Naive thymus-derived CD4-positive, alpha-beta T cell (primary cell): ENCODE measurements around the gene KCNIP4. TPM values are rescaled to one million over a fixed set of nuclear protein-coding genes. Genes with fewer than 3 reads are reported as not detected.

Experiments
- ATAC-seq: fragments of 150-1000 bp; cut with Tn5 transposase; 2 replicates; pipeline ENCODE4 v1.10.0; 2021; ENCODE audit warnings: mild to moderate bottlenecking, moderate library complexity
- CTCF ChIA-PET: fragments of 350-600 bp; sonication (Branson Sonifier 250); formaldehyde crosslinking; loops from one replicate; lab custom pipeline; 2021; ENCODE audit warnings: antibody characterized with exemption; lab: Charles Lee
- POLR2A ChIA-PET: fragments of 350-600 bp; sonication (Branson Sonifier 250); formaldehyde crosslinking; loops from one replicate; lab custom pipeline; 2021; ENCODE audit warnings: antibody characterized with exemption, inconsistent platforms; lab: Charles Lee
- DNase-seq, 9 donors: peaks; one replicate each; pipeline versions ENCODE4 v3.0.0 to v3.0.0-alpha.2; 2020 to 2022; ENCODE audit warnings: mixed read lengths in 1 of 9
- H3K27ac ChIP-seq: one replicate; pipeline ENCODE4 v1.7.0; 2013; ENCODE audit warnings: mild to moderate bottlenecking, low read depth, low read length, moderate library complexity
- H3K27me3 ChIP-seq, 2 donors: one replicate each; pipeline ENCODE4 v1.7.0; 2013; ENCODE audit warnings: low read length in 2 of 2, mild to moderate bottlenecking in 2 of 2, moderate library complexity in 2 of 2; ENCODE audit not compliant: control insufficient read depth in 2 of 2, insufficient read depth in 2 of 2
- H3K36me3 ChIP-seq, 3 experiments: 1 replicate in 2 of 3; 2 replicates in 1 of 3; pipeline ENCODE4 v1.7.0; 2013; ENCODE audit warnings: low read length in 3 of 3, mild to moderate bottlenecking in 3 of 3, moderate library complexity in 1 of 3; ENCODE audit not compliant: insufficient read depth in 3 of 3, control insufficient read depth in 2 of 3
- H3K4me1 ChIP-seq, 2 donors: one replicate each; pipeline ENCODE4 v1.7.0; 2013; ENCODE audit warnings: low read length in 2 of 2, mild to moderate bottlenecking in 2 of 2, moderate library complexity in 1 of 2; ENCODE audit not compliant: control insufficient read depth in 2 of 2, insufficient read depth in 2 of 2
- H3K4me3 ChIP-seq: 2 replicates; pipeline ENCODE4 v1.7.0; 2013; ENCODE audit warnings: mild to moderate bottlenecking, low read length
- H3K9me3 ChIP-seq, 3 experiments: 1 replicate in 2 of 3; 2 replicates in 1 of 3; pipeline ENCODE4 v1.7.0; 2013; ENCODE audit warnings: low read length in 3 of 3; ENCODE audit not compliant: control insufficient read depth in 2 of 3
- H3K27ac Mint-ChIP-seq, 9 donors: one replicate each; pipeline ENCODE4 v1.8.0; 2020 to 2022; ENCODE audit warnings: mixed read lengths in 9 of 9, mild to moderate bottlenecking in 8 of 9, moderate library complexity in 5 of 9, inconsistent platforms in 2 of 9
- H3K27me3 Mint-ChIP-seq, 5 donors: one replicate each; pipeline ENCODE4 v1.8.0; 2021 to 2022; ENCODE audit warnings: mixed read lengths in 5 of 5, mild to moderate bottlenecking in 1 of 5
- H3K36me3 Mint-ChIP-seq, 5 donors: one replicate each; pipeline ENCODE4 v1.8.0; 2020 to 2022; ENCODE audit warnings: mixed read lengths in 5 of 5, mild to moderate bottlenecking in 3 of 5, inconsistent platforms in 1 of 5
- H3K4me1 Mint-ChIP-seq, 7 donors: one replicate each; pipeline ENCODE4 v1.8.0; 2020 to 2022; ENCODE audit warnings: mixed read lengths in 7 of 7, mild to moderate bottlenecking in 3 of 7, inconsistent platforms in 1 of 7
- H3K4me3 Mint-ChIP-seq, 10 donors: one replicate each; pipeline ENCODE4 v1.8.0; 2020 to 2022; ENCODE audit warnings: mild to moderate bottlenecking in 10 of 10, mixed read lengths in 10 of 10, moderate library complexity in 6 of 10, inconsistent platforms in 2 of 10
- H3K9me3 Mint-ChIP-seq, 11 donors: one replicate each; pipeline ENCODE4 v1.8.0; 2020 to 2022; ENCODE audit warnings: mixed read lengths in 11 of 11, mild to moderate bottlenecking in 4 of 11, inconsistent platforms in 1 of 11, moderate library complexity in 1 of 11
- intact Hi-C, 2 donors: fragments of 100-400 bp; cut with micrococcal nuclease; formaldehyde crosslinking; loops; one replicate each; pipeline ENCODE4 v1.15.1; 2023
- polyA plus RNA-seq, 2 donors: library from polyadenylated mRNA; unstranded; fragments of 300-500 nt; fragmentation: Illumina TruSeq; gene quantifications; one replicate each; pipeline ENCODE4 v1.2.3, GENCODE V29; 2021
- total RNA-seq, 6 experiments: library from RNA in 5 of 6; stranded (reverse) in 5 of 6; gene quantifications; 1 replicate in 5 of 6; 2 replicates in 1 of 6; pipeline ENCODE4 v1.2.3 and lab custom pipeline; 2021 to 2026

Gene KCNIP4
- total and polyA plus RNA-seq, 7 experiments from 2014 or later = 0.29 TPM; not detected in 6

- H3K36me3 ChIP-seq = no peaks in the 10 kb centered on the region
- no peaks in the 10 kb centered on the region for H3K27me3 ChIP-seq
- ATAC-seq (no peak), DNase-seq (no peak)
- Mint-ChIP-seq H3K4me3 (no peak overlapping the region), H3K27me3 (no peaks in the 10 kb centered on the region), H3K27ac (no peak overlapping the region), H3K4me1 (no peaks in the 10 kb centered on the region), H3K9me3 (peaks cover 0 to 7% (median 0%) of the 10 kb centered on the region in 11 donors), H3K36me3 (no peaks in the 10 kb centered on the region)
- no peaks in the 10 kb centered on the region for H3K9me3 ChIP-seq
- ChIA-PET CTCF (no interaction called here), POLR2A (no interaction called here)
- no peak overlapping the region for H3K4me3 ChIP-seq
- intact Hi-C loops = no loop called here
- no peaks in the 10 kb centered on the region for H3K4me1 ChIP-seq
- no peak overlapping the region for H3K27ac ChIP-seq
Measured at GRCh38 chr4:21649391-21650090, 299.0 kb downstream of the KCNIP4 start.

DNA sequence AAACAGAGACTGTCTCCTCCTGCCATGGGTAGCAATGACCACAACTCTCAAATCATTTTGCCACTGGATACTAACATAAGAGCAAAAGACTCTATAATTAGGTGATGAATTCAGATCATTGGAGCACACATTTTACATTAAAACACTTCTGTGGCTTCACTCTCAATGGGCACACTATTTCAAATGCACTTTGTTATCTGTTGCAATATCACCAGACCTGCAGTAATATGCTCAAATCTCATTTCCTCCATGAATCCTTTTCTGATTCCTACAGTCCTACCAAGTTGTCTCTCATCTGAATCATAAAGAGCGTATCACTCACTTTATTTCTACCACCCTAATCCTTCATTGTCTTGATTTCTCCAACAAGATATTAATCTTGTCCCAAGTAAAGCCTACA is 302.8 kb downstream of the KCNIP4 start:
- peaks cover 0 to 5% (median 0%) of the 10 kb centered on the region in 11 donors for H3K9me3 Mint-ChIP-seq
- Histone ChIP-seq H3K9me3 (no peaks in the 10 kb centered on the region), H3K4me3 (no peak overlapping the region), H3K27ac (no peak overlapping the region), H3K27me3 (no peaks in the 10 kb centered on the region), H3K36me3 (no peaks in the 10 kb centered on the region), H3K4me1 (no peaks in the 10 kb centered on the region)
- no peaks in the 10 kb centered on the region for H3K27me3 Mint-ChIP-seq
- H3K36me3 Mint-ChIP-seq = no peaks in the 10 kb centered on the region
- ATAC-seq = no peak
- ChIA-PET CTCF (no interaction called here), POLR2A (no interaction called here)
- no peak for DNase-seq
- H3K27ac Mint-ChIP-seq = no peak overlapping the region
- H3K4me3 Mint-ChIP-seq = no peak overlapping the region
- intact Hi-C loops = no loop called here
- no peaks in the 10 kb centered on the region for H3K4me1 Mint-ChIP-seq

DNA sequence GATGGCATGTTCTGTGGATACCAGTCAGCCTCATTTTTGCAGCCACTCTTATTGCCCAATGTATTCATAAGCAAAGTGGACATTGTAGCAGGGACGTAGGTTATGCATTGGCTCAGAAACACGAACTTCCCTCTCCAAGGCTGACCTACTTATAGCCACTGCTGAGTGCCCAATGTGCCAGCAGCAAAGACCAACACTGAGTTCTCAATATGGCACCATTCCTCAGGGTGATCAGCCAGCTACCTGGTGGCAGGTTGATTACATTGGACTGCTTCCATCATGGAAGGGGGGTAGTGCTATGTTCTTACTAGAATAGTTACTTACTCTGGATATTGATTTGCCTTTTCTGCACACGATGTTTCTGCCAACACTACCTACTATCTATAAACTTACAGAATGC is 306.9 kb downstream of the KCNIP4 start:
- H3K9me3 Mint-ChIP-seq = peaks cover 0 to 8% (median 1%) of the 10 kb centered on the region in 11 donors
- Histone ChIP-seq H3K27ac (no peak overlapping the region), H3K36me3 (no peaks in the 10 kb centered on the region), H3K27me3 (no peaks in the 10 kb centered on the region), H3K9me3 (no peaks in the 10 kb centered on the region), H3K4me1 (no peaks in the 10 kb centered on the region), H3K4me3 (no peak overlapping the region)
- DNase-seq = no peak
- CTCF ChIA-PET = no interaction called here
- intact Hi-C loops = no loop called here
- no peak overlapping the region for H3K27ac Mint-ChIP-seq
- H3K36me3 Mint-ChIP-seq = no peaks in the 10 kb centered on the region
- ATAC-seq = no peak
- POLR2A ChIA-PET = no interaction called here
- no peaks in the 10 kb centered on the region for H3K27me3 Mint-ChIP-seq
- H3K4me3 Mint-ChIP-seq = no peak overlapping the region
- no peaks in the 10 kb centered on the region for H3K4me1 Mint-ChIP-seq

GRCh38 chr4:21638171-21638725 is 310.3 kb downstream of the KCNIP4 start:
- H3K36me3 ChIP-seq = no peaks in the 10 kb centered on the region
- no peaks in the 10 kb centered on the region for H3K9me3 ChIP-seq
- DNase-seq (no peak), ATAC-seq (no peak)
- no peak overlapping the region for H3K4me3 ChIP-seq
- H3K4me1 ChIP-seq = no peaks in the 10 kb centered on the region
- POLR2A ChIA-PET = no interaction called here
- no peak overlapping the region for H3K27ac ChIP-seq
- H3K4me3 Mint-ChIP-seq = no peak overlapping the region
- intact Hi-C loops = no loop called here
- no peaks in the 10 kb centered on the region for H3K27me3 ChIP-seq
- CTCF ChIA-PET = no interaction called here
- no peaks in the 10 kb centered on the region for H3K36me3 Mint-ChIP-seq
- no peaks in the 10 kb centered on the region for H3K4me1 Mint-ChIP-seq
- H3K9me3 Mint-ChIP-seq = peaks cover 0 to 11% (median 2%) of the 10 kb centered on the region in 11 donors
- no peaks in the 10 kb centered on the region for H3K27me3 Mint-ChIP-seq
- no peak overlapping the region for H3K27ac Mint-ChIP-seq

DNA sequence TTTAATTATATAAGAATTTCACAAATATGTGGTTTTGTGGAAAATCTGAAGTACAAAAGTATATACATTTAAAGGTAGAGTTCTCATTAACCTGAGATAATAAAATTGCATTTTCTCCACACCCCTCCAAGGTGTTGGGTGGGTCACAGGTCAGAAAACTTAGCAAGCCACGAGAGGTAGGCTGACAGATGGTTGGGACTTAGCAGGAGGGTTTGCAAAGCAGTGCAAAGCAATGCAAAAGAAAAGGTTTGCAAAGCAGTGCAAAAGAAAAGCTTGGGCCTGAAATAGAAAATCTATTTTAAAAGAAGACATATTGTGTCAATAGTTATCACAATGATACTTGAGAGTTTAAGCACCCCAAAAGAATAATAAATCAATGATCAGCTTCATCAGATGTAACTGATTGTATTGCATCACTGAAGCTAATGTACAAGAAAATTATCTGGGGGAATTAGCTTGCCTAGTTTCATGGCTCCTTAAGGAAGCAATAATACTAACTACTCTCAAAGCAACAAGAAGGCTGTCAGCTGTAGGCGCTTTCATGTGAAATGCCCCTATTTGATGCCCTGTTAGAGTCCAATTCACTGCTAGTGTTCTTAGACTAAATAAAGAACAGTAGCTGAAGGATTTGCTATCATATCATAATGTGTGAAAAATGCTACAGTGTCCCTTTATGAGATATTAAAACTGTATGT is 319.5 kb downstream of the KCNIP4 start:
- ChIA-PET CTCF (no interaction called here), POLR2A (no interaction called here)
- H3K4me3 Mint-ChIP-seq = no peak overlapping the region
- intact Hi-C loops = no loop called here
- peaks cover 0 to 22% (median 4%) of the 10 kb centered on the region in 11 donors for H3K9me3 Mint-ChIP-seq
- Histone ChIP-seq H3K4me3 (no peak overlapping the region), H3K27ac (no peak overlapping the region), H3K4me1 (no peaks in the 10 kb centered on the region), H3K27me3 (no peaks in the 10 kb centered on the region), H3K36me3 (no peaks in the 10 kb centered on the region), H3K9me3 (no peaks in the 10 kb centered on the region)
- no peak overlapping the region for H3K27ac Mint-ChIP-seq
- ATAC-seq (no peak), DNase-seq (no peak)
- H3K27me3 Mint-ChIP-seq = no peaks in the 10 kb centered on the region
- no peaks in the 10 kb centered on the region for H3K4me1 Mint-ChIP-seq
- no peaks in the 10 kb centered on the region for H3K36me3 Mint-ChIP-seq

DNA sequence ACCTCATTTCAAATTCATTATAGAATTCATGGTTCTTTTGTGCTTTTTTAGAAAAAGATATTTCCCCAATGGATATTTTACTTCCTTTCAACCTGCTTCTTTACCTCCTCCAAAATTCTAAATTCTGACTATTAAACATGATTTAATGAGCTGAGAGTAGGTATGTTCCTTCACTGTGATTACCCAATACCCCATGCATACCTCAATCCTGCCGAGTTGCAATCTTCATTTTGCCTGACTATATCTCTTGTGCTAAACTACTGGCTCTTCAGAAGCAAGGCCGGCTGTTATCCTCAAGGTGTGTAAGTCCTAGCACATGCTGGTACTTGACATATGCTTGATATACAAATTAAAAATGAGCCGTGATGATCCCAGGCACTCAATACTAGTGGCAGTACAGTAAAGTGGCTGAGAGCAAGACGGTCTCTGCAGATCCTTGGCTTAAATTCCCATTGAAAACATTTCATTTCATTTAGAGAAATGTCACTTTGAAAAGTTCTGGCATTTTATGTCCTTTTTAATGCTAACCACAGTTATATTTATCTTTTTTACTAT is 320.4 kb downstream of the KCNIP4 start:
- ChIA-PET CTCF (no interaction called here), POLR2A (no interaction called here)
- Mint-ChIP-seq H3K4me1 (no peaks in the 10 kb centered on the region), H3K9me3 (peaks cover 0 to 21% (median 4%) of the 10 kb centered on the region in 11 donors), H3K36me3 (no peaks in the 10 kb centered on the region), H3K27me3 (no peaks in the 10 kb centered on the region), H3K4me3 (no peak overlapping the region), H3K27ac (no peak overlapping the region)
- Histone ChIP-seq H3K27me3 (no peaks in the 10 kb centered on the region), H3K27ac (no peak overlapping the region), H3K4me3 (no peak overlapping the region), H3K36me3 (no peaks in the 10 kb centered on the region), H3K9me3 (no peaks in the 10 kb centered on the region), H3K4me1 (no peaks in the 10 kb centered on the region)
- DNase-seq (no peak), ATAC-seq (no peak)
- intact Hi-C loops = no loop called here
